GM21390 (cell line): ENCODE data around the gene KCNH2.
"Not testable (repeated sequence)": the region's sequence is repeated elsewhere in the genome, so short reads cannot be mapped to it uniquely, and the experiment has no call there.

Experiments
- ATAC-seq: cut with Tn5 transposase; IDR thresholded peaks from one replicate; pipeline ENCODE4 v1.9.1; 2021; ENCODE audit not compliant: unreplicated experiment

The KCNH2 gene

DNA sequence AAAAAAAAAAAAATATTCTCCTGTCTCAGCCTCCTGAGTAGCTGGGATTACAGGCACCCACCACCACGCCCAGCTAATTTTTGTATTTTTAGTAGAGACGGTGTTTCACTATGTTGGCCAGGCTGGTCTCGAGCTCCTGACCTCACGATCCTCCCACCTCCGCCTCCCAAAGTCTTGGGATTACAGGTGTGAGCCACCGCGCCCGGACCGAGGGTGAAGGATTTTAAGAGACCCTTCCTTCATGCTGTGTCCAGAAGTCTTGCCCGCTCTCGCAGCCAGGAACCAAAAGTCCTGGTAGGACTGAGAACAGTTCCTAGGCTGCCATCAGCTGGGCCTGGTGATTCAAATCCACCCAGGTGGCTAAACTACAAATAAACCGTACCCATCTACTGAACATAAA is 33.5 kb upstream of the KCNH2 start:
- ATAC-seq, result not testable (repeated sequence)

DNA sequence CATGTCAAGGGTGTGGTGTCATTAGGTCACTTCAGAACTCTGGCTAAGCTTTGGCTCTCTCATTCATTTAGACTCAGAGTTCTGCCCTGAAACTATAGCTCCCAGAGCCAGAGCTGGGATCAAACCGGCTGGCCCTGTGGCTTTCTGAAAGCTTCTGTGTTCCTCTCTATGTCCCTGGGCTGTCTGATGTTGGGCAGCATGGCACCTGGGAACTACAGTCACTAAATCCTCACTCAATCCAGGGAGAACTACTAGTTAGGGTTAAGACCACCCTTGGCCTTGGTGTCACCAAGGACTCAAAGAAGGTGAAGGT is 32.9 kb upstream of the KCNH2 start:
- ATAC-seq, result no peak

DNA sequence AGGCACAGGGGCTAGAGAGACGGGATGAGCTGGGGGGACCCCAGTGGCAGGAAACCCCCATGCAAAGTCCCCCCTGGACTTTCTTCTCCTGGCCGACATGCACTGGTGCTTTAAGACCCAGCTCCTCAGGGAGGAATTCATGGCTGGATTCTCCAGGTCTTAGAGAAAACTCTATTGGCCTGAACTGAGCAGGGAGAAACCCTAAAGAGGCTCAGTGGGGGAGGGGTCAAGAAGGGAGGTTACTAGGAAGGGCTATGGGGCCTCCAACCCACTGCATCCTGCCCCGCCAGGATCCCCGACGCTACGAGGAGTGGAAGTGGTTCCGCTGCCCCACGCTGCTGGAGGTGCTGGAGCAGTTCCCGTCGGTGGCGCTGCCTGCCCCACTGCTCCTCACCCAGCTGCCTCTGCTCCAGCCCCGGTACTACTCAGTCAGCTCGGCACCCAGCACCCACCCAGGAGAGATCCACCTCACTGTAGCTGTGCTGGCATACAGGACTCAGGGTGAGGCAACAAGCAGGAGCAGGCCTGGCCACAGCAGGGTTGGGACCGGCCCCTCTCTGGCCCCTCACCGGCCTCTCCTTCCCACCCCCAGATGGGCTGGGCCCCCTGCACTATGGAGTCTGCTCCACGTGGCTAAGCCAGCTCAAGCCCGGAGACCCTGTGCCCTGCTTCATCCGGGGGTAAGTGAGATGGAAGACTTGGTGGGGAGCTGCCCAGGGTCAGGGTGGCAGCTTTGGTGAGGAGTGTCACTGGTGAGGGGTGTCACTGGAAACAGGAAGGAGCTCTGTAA is 32.4 kb upstream of the KCNH2 start:
- ATAC-seq, result no peak

DNA sequence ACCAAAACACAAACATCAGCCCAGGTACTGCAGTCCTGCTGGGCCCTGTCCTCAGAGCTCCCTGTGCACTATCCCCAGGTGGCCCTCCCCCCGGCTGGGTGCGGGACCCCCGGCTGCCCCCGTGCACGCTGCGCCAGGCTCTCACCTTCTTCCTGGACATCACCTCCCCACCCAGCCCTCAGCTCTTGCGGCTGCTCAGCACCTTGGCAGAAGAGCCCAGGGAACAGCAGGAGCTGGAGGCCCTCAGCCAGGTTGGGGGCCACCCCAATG is 31.9 kb upstream of the KCNH2 start:
- no peak for ATAC-seq

DNA sequence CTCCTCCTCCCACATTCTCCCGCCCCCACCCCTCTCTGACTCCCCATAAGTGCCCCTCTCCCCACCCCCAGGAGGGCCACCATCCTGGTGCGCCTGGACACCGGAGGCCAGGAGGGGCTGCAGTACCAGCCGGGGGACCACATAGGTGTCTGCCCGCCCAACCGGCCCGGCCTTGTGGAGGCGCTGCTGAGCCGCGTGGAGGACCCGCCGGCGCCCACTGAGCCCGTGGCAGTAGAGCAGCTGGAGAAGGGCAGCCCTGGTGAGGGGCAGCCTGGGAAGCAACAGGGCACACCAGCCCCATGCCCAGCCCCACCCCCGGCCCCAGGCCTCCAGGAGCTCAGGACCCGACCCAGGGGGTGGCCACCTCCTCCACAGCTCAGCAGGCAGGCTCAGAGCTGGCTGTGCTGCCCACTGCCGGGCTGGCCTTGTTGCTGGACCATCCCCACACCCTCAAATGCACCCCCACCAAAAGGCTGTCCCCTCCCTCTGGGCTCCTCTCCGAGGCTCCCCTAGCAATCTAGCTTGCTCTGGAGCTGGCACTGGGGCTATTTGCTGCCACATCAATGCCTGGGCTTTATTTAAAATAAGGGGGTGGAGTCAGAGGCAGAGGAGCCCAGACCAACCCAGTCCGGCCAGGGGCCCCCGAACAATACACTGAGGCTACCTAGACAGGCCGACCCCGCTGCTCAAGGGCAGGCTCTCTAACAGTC is 31.4 kb upstream of the KCNH2 start:
- no peak for ATAC-seq

DNA sequence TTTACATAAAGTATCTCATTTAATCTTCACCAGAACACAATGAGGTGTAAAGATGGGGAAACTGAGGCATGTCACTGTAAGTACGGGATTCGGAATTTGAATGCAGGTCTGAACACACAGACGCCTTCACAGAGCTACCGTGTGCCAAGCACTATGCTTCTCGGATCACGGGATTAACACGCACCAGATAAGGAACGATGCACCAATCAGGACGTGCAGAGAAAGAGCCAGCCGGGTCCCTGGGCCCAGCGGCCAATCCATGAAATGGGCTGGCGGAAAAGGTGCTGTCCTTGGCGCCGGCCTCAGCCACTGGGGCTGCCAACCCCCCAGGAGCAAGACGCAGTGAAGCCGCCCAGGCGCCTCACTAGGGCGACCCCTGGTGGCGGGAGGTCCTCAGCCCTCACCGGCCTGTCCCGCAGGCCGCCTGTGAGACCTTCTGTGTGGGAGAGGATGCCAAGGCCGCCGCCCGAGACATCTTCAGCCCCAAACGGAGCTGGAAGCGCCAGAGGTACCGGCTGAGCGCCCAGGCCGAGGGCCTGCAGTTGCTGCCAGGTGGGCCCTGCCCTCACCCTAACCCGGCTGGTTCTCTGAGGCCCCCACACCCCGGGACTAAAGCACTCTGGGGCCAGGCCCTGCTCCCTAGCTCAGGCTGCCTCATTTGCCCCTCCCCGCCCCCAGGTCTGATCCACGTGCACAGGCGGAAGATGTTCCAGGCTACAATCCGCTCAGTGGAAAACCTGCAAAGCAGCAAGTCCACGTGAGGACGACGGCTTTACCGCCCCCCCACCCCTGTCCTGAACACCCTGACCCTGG is 30.6 kb upstream of the KCNH2 start:
- ATAC-seq, result no peak

DNA sequence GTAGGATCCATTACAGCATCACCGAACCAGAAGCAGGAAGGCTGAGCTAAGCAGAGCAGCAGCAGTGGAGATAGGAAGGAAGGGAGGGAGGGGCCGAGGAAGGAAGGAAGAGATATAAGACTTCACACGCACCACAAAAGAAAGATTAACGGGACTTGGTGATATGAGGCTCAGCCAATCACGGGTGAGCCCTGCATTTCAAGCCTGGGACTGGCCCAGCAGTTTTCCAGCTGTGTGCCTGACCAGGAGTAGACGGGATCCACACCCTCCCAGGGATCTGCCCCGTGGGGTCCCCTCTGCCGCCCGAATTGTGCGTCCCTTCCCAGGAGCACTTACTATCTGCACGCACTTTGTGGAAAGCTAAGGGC is 30.0 kb upstream of the KCNH2 start:
- ATAC-seq, result no peak

DNA sequence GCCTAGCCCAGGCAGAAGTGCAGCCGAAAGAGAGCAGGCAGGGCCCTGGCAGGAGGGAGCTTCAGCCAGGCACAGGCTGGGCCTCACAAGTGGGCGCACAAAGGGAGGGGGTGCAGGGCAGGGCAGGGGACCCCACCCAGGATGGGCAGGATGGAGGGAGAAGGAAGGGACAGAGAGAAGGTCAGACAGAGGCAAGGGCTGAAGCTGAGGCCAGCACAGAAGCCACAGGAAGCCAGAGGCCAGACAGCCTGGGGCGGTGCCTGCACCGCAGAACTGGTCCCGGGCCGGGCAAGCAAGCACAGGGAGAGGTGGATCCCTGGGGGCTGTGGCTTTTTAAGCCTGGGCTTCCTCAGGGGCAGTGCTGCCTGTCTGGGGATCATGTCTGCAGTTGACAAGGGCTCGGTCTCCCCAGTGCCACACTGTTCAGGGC is 29.4 kb upstream of the KCNH2 start:
- no peak for ATAC-seq

DNA sequence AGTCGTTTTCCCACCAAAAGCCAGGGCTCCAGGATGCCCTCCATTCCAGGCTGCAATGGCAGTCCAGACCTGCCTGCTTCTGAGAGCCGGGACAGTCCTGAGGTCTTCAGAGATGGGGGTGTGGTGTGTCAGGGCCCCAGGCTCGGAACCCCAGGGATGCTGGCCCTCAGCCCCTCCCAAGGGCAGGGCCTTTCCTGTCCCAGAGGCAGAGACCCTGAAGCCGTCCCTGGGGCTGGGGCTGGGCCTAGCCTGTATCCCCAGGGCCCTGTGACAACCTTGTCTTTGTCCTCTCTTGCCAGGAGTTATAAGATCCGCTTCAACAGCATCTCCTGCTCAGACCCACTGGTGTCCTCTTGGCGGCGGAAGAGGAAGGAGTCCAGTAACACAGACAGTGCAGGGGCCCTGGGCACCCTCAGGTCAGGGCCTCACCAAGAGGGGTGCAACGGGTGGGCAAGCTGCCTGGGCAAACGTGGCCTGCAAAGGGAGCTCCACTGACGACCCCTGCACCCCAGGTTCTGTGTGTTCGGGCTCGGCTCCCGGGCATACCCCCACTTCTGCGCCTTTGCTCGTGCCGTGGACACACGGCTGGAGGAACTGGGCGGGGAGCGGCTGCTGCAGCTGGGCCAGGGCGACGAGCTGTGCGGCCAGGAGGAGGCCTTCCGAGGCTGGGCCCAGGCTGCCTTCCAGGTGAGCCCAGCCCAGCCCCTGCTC is 28.6 kb upstream of the KCNH2 start:
- no peak for ATAC-seq

DNA sequence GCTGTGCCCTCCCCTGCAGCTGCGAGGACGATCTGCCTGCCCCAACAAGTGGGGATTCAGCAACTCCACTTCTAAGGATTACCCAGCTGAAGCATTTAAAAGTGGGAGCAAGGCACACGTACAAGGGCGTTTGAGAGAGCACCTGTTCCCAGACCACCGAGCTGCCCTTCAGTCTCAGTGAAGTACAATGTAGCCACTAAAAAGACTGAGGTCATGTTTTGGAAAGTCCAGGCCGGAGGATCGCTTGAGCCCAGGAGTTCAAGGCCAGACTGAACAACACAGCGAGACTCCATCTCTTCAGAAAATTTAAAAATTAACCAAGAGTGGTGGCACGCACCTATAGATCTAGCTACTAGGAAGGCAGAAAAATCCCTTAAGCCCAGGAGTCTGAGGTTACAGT is 27.4 kb upstream of the KCNH2 start:
- no peak for ATAC-seq

DNA sequence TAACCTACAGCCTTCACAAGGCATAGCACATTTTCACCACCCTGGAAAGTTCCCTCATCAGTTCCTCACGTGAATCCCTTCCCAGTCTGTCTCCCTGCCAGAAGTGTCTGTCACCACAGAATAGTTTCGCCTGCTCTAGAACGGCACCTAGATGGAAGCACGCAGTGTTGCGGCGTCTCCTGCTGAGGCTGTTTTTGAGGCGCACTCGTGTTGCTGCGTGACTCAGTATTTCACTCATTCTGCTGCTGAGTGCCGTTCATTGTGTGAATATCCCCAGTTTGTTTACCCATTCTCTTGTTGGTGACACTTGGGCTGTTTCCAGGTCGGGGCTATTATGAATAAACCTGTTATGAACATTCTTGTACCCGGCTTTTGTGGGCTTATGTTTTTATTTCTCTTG is 25.5 kb upstream of the KCNH2 start:
- ATAC-seq, result no peak

DNA sequence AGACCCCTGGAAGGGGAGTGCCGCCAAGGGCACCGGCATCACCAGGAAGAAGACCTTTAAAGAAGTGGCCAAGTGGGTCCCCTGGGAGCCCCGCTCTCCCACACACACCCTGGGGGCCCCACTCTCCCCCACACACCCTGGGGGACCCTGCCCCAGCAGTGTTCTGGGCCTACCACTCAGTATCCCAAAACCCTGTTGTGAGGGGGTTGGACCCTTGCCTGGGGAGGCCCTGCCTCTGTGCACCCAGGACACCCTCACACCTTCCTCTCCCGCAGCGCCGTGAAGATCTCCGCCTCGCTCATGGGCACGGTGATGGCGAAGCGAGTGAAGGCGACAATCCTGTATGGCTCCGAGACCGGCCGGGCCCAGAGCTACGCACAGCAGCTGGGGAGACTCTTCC is 23.4 kb upstream of the KCNH2 start:
- no peak for ATAC-seq

DNA sequence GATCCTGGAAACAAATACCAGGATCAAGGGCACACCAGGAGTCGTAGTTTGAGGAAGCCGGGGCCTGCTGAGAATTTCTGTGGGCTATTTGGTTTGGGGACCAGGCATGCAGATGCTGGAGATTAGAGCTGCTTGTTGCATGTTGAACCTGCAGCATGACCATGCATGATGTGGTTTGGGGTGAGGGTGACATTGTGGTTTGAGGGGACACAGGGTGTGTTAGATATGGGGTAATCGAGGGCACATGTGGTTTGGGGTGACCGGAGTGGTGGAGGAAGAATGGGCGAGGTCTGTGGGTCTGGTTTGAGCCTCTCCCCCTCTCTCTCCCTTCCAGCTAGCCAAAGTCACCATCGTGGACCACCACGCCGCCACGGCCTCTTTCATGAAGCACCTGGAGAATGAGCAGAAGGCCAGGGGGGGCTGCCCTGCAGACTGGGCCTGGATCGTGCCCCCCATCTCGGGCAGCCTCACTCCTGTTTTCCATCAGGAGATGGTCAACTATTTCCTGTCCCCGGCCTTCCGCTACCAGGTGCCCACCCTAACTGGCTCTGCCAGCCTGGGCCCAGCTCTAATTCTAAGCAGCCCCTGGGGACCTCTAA is 22.9 kb upstream of the KCNH2 start:
- ATAC-seq, result no peak

DNA sequence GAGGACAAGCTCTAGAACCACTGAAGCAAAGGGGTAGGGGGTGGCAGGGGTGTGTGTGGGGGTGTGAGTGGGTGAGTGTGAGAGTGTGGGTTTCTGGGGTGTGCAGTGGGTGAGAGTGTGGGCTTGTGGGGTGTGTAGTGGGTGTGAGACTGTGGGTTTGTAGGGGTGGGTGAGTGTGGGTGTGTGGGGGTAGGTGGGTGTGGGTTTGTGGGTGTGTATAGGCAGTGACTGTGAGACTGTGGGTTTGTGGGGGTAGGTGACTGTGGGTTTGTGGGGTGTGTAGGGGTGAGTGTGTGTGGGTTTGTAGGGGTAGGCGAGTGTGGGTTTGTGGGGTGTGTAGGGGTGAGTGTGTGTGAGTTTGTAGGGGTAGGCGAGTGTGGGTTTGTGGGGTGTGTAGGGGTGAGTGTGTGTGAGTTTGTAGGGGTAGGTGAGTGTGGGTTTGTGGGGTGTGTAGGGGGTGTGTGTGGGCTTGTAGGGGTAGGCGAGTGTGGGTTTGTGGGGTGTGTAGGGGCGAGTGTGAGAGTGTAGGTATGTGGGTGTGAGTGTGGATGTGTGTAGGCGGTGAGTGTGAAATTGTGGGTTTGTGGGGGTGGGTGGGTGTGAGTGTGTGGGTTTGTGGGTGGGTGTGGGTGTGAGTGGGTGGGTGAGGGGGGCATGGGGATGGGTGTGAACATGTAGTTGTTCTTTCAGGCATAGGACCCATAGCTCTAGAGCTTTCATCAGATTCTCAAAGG is 21.5 kb upstream of the KCNH2 start:
- ATAC-seq, result no peak

DNA sequence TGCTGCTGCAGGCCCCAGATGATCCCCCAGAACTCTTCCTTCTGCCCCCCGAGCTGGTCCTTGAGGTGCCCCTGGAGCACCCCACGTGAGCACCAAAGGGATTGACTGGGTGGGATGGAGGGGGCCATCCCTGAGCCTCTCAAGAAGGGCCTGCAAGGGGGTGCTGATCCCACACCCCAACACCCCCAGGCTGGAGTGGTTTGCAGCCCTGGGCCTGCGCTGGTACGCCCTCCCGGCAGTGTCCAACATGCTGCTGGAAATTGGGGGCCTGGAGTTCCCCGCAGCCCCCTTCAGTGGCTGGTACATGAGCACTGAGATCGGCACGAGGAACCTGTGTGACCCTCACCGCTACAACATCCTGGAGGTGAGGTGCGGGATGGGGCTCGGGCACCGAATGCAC is 20.9 kb upstream of the KCNH2 start:
- no peak for ATAC-seq

DNA sequence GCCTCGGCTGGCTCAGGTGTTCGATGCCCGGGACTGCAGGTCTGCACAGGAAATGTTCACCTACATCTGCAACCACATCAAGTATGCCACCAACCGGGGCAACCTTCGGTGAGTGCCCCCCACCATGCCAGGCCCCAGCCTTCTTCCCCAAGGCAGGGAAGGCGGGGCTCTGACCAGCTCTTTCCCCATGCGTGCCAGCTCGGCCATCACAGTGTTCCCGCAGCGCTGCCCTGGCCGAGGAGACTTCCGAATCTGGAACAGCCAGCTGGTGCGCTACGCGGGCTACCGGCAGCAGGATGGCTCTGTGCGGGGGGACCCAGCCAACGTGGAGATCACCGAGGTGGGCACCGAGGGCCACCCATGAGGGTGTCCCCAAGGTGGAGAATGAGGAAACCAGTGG is 20.2 kb upstream of the KCNH2 start:
- no peak for ATAC-seq

DNA sequence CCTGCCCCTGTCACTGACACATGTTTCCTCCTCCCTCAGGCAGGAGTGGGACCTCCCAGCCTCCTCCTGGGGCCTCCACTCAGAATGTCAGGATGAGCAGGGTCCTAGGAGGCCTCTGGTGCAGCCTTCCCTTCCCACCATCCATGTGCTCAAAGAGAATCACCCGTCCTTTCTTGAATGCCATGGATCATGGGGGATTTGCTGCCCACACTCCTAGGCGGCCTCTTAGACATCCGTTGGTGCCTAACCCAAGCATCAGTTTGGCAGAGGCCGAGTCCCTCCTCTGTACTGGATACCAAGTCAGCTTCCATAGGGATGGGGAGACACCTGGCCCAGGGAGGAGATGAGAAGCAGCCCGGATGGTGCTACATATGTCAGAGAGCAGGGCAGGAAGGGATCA is 19.7 kb upstream of the KCNH2 start:
- ATAC-seq, result no peak

DNA sequence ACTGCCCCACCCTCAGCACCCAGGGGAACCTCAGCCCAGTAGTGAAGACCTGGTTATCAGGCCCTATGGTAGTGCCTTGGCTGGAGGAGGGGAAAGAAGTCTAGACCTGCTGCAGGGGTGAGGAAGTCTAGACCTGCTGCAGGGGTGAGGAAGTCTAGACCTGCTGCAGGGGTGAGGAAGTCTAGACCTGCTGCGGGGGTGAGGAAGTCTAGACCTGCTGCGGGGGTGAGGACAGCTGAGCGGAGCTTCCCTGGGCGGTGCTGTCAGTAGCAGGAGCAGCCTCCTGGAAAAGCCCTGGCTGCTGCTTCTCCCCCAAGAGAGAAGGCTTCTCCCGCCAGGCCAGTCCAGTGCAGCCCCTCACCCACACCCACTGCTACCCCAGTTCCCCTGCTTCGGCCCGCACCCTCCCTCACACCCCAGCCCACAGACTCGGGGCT is 19.0 kb upstream of the KCNH2 start:
- no peak for ATAC-seq

DNA sequence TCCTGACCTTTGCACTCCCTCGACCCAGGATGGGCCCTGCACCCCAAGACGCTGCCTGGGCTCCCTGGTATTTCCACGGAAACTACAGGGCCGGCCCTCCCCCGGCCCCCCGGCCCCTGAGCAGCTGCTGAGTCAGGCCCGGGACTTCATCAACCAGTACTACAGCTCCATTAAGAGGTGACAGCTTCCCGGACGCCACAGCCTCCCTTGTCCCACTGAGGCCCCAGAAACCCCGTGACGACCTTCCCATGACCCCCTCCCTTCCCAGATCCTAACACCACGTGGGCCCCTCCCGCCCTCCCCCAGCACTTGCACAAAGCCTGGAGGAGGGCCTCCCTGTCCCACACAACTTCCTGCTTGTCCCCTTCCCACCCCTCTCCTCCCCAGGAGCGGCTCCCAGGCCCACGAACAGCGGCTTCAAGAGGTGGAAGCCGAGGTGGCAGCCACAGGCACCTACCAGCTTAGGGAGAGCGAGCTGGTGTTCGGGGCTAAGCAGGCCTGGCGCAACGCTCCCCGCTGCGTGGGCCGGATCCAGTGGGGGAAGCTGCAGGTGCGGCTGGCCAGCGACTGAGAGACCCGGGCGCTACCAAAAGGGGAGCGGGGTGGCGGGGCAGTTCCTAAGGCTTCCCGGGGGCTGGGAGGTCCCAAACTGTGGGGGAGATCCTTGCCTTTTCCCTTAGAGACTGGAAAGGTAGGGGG is 18.4 kb upstream of the KCNH2 start:
- no peak for ATAC-seq
